ENCODE data around the gene KCNK4. TPM values are rescaled to one million over a fixed set of nuclear protein-coding genes. Genes with fewer than 3 reads are reported as not detected.
A peak's percentile ranks its signal among the peaks of the same experiment; 100 is the strongest.
"Not testable (repeated sequence)": the region's sequence is repeated elsewhere in the genome, so short reads cannot be mapped to it uniquely, and the experiment has no call there.

The KCNK4 gene
- polyA plus RNA-seq, 1 donor from 2014 or later: not detected

DNA sequence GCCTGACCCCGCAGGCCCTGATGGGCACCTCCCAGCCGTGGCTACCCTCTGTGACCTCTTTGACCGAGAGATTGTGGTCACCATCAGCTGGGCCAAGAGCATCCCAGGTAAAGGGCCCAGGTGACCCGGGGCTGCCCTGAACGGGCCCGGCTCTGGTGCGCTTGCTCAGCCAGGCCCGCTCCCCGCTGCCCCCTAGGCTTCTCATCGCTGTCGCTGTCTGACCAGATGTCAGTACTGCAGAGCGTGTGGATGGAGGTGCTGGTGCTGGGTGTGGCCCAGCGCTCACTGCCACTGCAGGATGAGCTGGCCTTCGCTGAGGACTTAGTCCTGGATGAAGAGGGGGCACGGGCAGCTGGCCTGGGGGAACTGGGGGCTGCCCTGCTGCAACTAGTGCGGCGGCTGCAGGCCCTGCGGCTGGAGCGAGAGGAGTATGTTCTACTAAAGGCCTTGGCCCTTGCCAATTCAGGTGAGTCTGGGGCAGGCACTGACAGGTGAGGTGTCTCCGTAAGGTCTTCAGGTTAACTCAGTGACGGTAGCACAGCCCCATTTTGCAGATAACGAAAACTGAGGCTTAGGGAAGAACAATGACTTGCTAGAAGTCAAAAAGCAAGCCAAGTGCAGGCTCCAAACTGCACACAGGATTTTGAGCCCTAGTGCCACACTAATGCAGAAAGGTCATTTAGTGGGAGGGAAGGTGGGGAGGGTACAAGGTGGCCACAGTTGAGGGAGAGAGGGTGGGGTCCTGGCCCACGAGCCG, 23.9 kb downstream of the KCNK4 start:
- peak overlapping the region in 3 of 4 donors; percentile 4 to 63 (median 53) for H3K4me3 Mint-ChIP-seq
- H3K27me3 Mint-ChIP-seq: no peaks in the 10 kb centered on the region
- H3K27ac Mint-ChIP-seq: peak overlapping the region in 2 of 3 donors; percentile 73 to 77
- no peaks in the 10 kb centered on the region for H3K9me3 Mint-ChIP-seq
- peaks cover 5 to 22% (median 13%) of the 10 kb centered on the region in 3 donors for H3K4me1 Mint-ChIP-seq
- peaks cover 1% of the 10 kb centered on the region for H3K36me3 Mint-ChIP-seq

DNA sequence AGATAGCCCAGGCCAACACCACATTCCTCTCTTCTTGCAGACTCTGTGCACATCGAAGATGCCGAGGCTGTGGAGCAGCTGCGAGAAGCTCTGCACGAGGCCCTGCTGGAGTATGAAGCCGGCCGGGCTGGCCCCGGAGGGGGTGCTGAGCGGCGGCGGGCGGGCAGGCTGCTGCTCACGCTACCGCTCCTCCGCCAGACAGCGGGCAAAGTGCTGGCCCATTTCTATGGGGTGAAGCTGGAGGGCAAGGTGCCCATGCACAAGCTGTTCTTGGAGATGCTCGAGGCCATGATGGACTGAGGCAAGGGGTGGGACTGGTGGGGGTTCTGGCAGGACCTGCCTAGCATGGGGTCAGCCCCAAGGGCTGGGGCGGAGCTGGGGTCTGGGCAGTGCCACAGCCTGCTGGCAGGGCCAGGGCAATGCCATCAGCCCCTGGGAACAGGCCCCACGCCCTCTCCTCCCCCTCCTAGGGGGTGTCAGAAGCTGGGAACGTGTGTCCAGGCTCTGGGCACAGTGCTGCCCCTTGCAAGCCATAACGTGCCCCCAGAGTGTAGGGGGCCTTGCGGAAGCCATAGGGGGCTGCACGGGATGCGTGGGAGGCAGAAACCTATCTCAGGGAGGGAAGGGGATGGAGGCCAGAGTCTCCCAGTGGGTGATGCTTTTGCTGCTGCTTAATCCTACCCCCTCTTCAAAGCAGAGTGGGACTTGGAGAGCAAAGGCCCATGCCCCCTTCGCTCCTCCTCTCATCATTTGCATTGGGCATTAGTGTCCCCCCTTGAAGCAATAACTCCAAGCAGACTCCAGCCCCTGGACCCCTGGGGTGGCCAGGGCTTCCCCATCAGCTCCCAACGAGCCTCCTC, 24.8 kb downstream of the KCNK4 start:
- Mint-ChIP-seq H3K4me3 (peak overlapping the region in 2 of 4 donors; percentile 63 to 98), H3K27ac (peak overlapping the region; percentile 99 to 100 (median 100)), H3K4me1 (peaks cover 10 to 24% (median 17%) of the 10 kb centered on the region in 3 donors)
- not testable (repeated sequence) for H3K9me3 Mint-ChIP-seq, H3K27me3 Mint-ChIP-seq, H3K36me3 Mint-ChIP-seq

DNA sequence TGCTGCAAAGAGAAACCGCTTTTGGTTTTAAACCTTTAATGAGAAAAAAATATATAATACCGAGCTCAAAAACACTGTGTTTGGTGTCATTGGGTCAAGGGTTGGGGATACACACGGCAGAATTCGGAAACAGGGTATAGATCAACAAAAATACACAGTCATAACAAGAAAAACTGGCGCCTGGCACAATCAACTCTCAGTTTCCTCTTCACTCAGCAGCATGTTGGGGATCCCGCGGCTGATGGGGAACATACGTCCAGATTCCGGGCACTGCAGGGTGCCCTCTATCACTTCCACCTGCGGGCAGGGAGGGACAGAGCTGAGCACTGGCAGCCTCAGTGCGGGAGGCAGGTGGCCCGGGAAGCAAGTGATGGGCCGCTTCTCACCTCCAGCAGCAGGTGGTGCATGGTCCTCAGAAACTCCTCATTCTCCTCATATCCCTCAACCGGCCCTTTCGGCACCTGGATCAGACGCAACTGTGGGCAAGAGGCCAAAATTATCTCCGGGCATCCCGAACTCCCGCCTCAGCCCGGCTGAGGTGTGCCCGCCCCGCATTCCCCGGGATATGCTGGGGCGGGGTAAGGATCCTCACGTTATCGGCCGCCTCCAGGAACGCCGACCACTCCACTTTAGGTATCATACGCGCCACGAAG, 25.7 kb downstream of the KCNK4 start:
- no peaks in the 10 kb centered on the region for H3K9me3 Mint-ChIP-seq
- peaks cover 1% of the 10 kb centered on the region for H3K36me3 Mint-ChIP-seq
- H3K4me1 Mint-ChIP-seq: peaks cover 10 to 23% (median 17%) of the 10 kb centered on the region in 3 donors
- H3K27ac Mint-ChIP-seq: peak overlapping the region; percentile 99 to 100 (median 100)
- no peaks in the 10 kb centered on the region for H3K27me3 Mint-ChIP-seq
- H3K4me3 Mint-ChIP-seq: peak overlapping the region; percentile 89 to 100 (median 98)

DNA sequence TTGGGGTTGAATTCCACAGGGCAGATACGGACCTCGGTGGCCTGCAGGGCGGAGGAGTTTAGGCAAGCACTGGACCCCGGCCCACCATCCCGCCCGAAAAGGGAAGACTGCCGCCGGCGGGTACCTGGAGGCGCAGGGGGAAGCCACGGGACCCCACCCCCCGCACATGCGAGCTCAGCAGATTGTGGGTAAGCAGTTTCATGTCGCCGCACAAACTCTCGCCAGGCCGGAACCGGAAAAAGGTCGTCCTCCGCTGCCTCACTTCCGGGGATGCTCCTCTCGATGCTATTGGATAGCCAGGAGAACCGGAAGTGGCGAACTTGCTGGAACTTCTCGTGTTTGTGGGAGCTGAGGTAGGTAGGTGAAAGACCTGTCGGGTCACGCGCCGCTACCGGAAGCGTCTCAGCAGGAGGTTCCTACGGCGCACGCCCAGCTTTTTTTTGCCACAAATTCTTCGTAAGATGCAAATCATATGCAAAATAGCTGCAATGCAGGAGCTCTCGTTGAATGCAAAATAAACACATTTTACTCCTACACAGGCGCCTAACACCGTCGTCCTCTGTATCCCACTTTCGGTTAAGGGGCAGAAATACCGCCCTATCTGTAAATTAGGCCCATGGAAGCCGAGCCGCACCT, 26.3 kb downstream of the KCNK4 start, which contains the start of gene TRMT112:
Gene TRMT112, minus strand, starts transcription at position 235 of the 636 bp plus-strand sequence. Its CDS starts 33 bp downstream, at position 202.
- Mint-ChIP-seq H3K4me3 (peak within 1 kb of the TSS; percentile 89 to 100 (median 98)), H3K4me1 (peaks cover 10 to 23% (median 17%) of the 10 kb centered on the region in 3 donors), H3K27ac (peak within 1 kb of the TSS; percentile 99 to 100 (median 100)), H3K27me3 (no peaks in the 10 kb centered on the region), H3K9me3 (no peaks in the 10 kb centered on the region), H3K36me3 (peaks cover 1% of the 10 kb centered on the region)

DNA sequence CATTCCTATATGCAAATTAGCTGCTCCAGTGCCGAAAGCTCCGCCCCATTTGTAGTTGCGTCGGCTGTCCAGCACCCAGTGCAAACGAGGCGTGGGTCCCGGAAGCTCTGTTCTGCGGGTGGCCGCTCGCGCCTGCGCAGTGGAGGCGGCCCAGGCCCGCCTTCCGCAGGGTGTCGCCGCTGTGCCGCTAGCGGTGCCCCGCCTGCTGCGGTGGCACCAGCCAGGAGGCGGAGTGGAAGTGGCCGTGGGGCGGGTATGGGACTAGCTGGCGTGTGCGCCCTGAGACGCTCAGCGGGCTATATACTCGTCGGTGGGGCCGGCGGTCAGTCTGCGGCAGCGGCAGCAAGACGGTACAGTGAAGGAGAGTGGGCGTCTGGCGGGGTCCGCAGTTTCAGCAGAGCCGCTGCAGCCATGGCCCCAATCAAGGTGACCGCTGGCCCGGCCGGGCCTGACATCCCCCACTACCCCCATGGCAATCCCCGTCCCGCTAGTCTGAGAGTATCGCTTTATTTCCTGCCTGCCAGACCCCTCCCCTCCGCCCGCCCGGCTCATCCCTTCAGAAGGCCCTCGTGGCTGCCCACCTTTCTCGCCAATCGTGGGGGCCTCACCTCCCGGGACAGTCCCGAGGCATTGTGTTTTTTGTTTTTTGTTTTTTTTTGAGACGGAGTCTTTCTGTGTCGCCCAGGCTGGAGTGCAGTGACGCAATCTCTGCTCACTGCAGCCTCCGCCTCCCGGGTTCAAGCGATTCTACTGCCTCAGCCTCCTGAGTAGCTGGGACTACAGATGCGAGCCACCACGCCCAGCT, 27.1 kb downstream of the KCNK4 start, which contains the start of gene PRDX5:
Gene PRDX5, plus strand, starts transcription at position 161 of the 805 bp plus-strand sequence. Its CDS starts 95 bp downstream, at position 256.
- peak within 1 kb of the TSS; percentile 99 to 100 (median 100) for H3K27ac Mint-ChIP-seq
- no peaks in the 10 kb centered on the region for H3K9me3 Mint-ChIP-seq
- no peaks in the 10 kb centered on the region for H3K36me3 Mint-ChIP-seq
- peak within 1 kb of the TSS; percentile 89 to 100 (median 98) for H3K4me3 Mint-ChIP-seq
- no peaks in the 10 kb centered on the region for H3K27me3 Mint-ChIP-seq
- H3K4me1 Mint-ChIP-seq: peaks cover 10 to 19% (median 17%) of the 10 kb centered on the region in 3 donors

DNA sequence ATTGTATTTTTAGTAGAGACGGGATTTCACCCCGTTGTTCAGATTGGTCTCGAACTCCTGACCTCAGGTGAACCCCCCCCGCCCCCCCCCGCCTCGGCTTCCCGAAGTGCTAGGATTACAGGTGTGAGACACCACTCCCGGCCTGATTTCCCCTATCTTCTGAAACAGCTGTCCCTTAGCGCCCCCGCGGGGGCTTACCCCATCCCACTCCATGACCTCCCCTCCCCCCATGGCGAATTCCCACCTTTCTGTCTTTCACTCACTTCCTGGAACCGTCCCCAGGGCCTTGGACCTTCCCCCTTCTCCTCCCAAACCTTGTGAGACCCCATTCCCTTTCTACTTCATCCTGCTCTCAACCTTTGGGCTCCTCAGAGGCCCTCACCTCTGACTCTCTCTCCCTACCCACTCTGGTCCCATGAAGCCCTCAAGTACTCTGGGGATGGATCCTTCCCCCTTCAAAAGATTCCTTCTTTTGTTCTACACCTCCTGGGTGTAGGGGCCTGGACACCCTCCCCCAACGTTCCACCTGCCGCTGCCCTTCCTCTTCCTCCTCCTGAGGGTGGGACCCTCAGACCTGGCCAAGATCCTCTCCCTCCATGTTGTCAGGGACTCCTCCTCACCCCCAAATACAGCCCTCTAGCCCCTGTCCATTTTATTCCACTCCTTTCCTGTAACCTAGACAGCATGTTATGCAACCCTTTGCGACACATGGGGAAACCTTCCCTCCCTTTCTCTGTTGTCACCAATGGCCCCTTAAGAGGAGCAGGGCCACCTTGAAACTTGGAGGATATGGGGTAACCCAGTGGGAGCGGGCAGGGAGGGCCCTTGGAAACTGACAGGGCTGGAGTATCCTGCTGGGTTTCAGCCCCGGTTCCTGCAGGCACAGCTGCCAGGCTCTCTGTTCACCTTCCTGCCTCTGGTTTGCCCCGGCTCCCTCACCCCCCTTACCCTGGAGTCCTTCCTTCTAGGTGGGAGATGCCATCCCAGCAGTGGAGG, 28.0 kb downstream of the KCNK4 start:
- H3K27ac Mint-ChIP-seq: peak overlapping the region; percentile 99 to 100 (median 100)
- peak overlapping the region; percentile 89 to 100 (median 98) for H3K4me3 Mint-ChIP-seq
- peaks cover 10 to 19% (median 17%) of the 10 kb centered on the region in 3 donors for H3K4me1 Mint-ChIP-seq
- H3K9me3 Mint-ChIP-seq: no peaks in the 10 kb centered on the region
- no peaks in the 10 kb centered on the region for H3K27me3 Mint-ChIP-seq
- H3K36me3 Mint-ChIP-seq: no peaks in the 10 kb centered on the region

DNA sequence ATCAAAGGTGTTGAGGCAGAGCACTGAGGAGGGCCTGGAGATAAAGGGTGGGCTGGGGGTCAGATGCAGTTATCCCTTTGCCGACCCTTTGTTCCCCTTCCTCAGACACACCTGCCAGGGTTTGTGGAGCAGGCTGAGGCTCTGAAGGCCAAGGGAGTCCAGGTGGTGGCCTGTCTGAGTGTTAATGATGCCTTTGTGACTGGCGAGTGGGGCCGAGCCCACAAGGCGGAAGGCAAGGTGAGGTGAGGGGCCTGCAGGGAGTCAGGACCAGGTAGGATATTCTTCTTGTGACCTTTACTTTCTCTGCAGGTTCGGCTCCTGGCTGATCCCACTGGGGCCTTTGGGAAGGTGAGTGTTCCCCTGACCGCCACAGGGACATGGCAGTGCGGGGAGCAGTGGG, 29.5 kb downstream of the KCNK4 start:
- Mint-ChIP-seq H3K27me3 (no peaks in the 10 kb centered on the region), H3K9me3 (no peaks in the 10 kb centered on the region), H3K36me3 (no peaks in the 10 kb centered on the region), H3K4me1 (peaks cover 10 to 19% (median 14%) of the 10 kb centered on the region in 3 donors), H3K4me3 (peak overlapping the region in 2 of 4 donors; percentile 16 to 98), H3K27ac (peak overlapping the region in 1 of 3 donors; percentile 99)

DNA sequence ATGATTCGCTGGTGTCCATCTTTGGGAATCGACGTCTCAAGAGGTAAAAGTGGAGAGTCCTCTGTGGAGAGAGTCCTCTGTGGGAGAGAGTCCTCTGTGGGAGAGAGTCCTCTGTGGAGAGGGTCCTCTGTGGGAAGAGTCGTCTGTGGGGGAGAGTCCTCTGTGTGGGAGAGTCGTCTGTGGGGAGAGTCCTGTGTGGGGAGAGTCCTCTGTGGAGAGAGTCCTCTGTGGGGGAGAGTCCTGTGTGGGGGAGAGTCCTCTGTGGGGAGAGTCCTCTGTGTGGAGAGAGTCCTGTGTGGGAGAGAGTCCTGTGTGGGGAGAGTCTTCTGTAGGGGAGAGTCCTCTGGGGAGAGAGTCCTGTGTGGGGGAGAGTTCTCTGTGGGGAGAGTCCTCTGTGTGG, 29.9 kb downstream of the KCNK4 start:
- no peaks in the 10 kb centered on the region for H3K9me3 Mint-ChIP-seq
- peaks cover 10 to 19% (median 14%) of the 10 kb centered on the region in 3 donors for H3K4me1 Mint-ChIP-seq
- peak overlapping the region in 1 of 4 donors; percentile 98 for H3K4me3 Mint-ChIP-seq
- no peaks in the 10 kb centered on the region for H3K36me3 Mint-ChIP-seq
- H3K27me3 Mint-ChIP-seq: no peaks in the 10 kb centered on the region
- peak overlapping the region in 1 of 3 donors; percentile 99 for H3K27ac Mint-ChIP-seq

DNA sequence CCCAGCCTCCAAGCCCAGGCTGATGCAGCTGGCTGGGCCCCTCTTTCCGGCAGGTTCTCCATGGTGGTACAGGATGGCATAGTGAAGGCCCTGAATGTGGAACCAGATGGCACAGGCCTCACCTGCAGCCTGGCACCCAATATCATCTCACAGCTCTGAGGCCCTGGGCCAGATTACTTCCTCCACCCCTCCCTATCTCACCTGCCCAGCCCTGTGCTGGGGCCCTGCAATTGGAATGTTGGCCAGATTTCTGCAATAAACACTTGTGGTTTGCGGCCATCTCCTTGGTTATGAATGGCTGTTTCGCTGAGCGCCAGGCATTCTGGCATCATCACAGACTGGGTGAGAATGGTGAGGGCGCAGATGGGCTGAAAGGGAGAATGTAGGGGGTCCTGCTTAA, 30.4 kb downstream of the KCNK4 start:
- Mint-ChIP-seq H3K9me3 (no peaks in the 10 kb centered on the region), H3K4me1 (peaks cover 10 to 17% (median 14%) of the 10 kb centered on the region in 3 donors), H3K36me3 (no peaks in the 10 kb centered on the region), H3K4me3 (peak overlapping the region in 1 of 4 donors; percentile 98), H3K27me3 (no peaks in the 10 kb centered on the region), H3K27ac (peak overlapping the region in 2 of 3 donors; percentile 5 to 99)

DNA sequence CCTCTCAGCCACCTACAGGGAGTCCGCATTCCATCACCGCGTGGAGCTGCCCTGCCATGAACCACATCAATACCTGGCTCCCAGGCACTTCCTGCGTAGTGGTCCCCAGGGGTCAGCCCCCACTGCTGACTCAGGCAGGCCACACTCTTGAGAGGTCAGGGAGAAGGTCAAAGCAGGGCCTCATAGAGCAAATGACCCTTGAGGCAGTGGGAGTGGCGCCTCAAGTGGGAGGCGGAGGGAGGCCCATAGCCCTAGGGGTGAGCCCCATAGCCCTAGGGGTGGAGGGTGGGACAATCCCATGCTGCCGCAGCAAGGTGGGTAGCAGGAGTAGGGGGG, 31.8 kb downstream of the KCNK4 start:
- no peaks in the 10 kb centered on the region for H3K36me3 Mint-ChIP-seq
- H3K4me3 Mint-ChIP-seq: no peak overlapping the region
- H3K4me1 Mint-ChIP-seq: peaks cover 8 to 13% (median 11%) of the 10 kb centered on the region in 3 donors
- no peak overlapping the region for H3K27ac Mint-ChIP-seq
- H3K27me3 Mint-ChIP-seq: no peaks in the 10 kb centered on the region
- H3K9me3 Mint-ChIP-seq: peaks cover 0 to 1% (median 0%) of the 10 kb centered on the region in 3 donors

DNA sequence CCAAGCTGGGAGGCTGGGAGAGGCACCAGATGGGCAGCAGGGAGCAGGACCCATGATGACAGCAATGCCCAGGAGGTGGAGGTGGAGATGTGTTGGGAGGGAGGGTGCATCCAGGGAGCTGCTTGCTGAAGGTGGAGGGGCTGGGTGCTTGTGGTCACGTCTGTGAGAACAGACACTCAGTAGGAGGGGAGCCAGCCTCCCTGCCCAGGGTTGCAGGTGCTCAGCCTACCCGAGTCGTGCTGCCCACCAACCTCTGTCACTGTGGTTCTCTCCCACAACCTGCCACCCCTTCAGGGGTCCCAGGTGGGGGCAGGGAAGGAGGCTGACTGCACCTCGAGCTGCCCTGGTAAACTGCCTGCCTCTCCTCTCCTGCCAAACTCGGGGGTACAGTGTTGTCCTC, 32.3 kb downstream of the KCNK4 start:
- Mint-ChIP-seq H3K4me1 (peaks cover 8 to 12% (median 10%) of the 10 kb centered on the region in 3 donors), H3K27ac (no peak overlapping the region), H3K9me3 (peaks cover 0 to 2% (median 0%) of the 10 kb centered on the region in 3 donors), H3K27me3 (no peaks in the 10 kb centered on the region), H3K4me3 (peak overlapping the region in 1 of 4 donors; percentile 24), H3K36me3 (no peaks in the 10 kb centered on the region)

DNA sequence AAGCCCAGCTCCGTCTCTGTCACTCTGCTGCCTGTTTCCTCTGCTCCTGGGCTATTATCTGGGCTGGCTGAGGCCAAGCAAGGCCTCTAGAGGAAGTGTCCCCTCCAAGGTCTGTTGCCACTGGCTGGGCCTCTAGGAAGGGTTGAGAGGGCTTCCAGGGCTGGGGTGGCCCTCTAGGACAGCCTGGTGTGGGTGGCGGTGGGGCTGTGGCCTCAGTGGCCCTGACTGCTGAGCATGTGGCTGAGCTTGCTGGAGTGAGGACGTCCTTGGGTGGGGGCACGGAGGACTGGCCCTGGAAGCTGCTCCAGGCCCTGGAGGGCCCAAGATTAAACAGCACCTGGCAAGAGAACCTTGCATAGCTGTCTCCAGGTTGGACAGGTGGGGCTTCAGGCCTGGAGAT, 32.9 kb downstream of the KCNK4 start:
- peak overlapping the region in 1 of 4 donors; percentile 24 for H3K4me3 Mint-ChIP-seq
- not testable (repeated sequence) for H3K27me3 Mint-ChIP-seq, H3K9me3 Mint-ChIP-seq, H3K36me3 Mint-ChIP-seq
- peaks cover 8 to 11% (median 9%) of the 10 kb centered on the region in 3 donors for H3K4me1 Mint-ChIP-seq
- peak overlapping the region in 1 of 3 donors; percentile 62 for H3K27ac Mint-ChIP-seq

All from IgD-negative memory B cell (primary cell).